Activated gamma-delta T cell treated with anti-CD3 and anti-CD28 coated beads, Interleukin-2, amount 50 U/mL, for 16 hours (primary cell): ENCODE data around the gene PTGDR2.
"Not testable (repeated sequence)": the region's sequence is repeated elsewhere in the genome, so short reads cannot be mapped to it uniquely, and the experiment has no call there.

Source experiments
- DNase-seq: peaks from one replicate; pipeline ENCODE4 v3.0.0-alpha.2; 2020; ENCODE audit warnings: low read depth

Gene PTGDR2

GRCh38 chr11:60841797-60842667 lies 13.7 kb downstream of the PTGDR2 start, which contains the start of gene CCDC86:
TSS of gene CCDC86 (plus strand) at chr11:60842113. CDS start at chr11:60842125, 12 bp downstream.
- DNase-seq, result peak; percentile 98

GRCh38 chr11:60840470-60841430 lies 15.0 kb downstream of the PTGDR2 start:
- no peak for DNase-seq

GRCh38 chr11:60838132-60838531 lies 17.6 kb downstream of the PTGDR2 start:
- no peak for DNase-seq

- DNase-seq, result no peak
These were observed 18.8 kb downstream of the PTGDR2 start for GRCh38 chr11:60836866-60837515.

GRCh38 chr11:60835534-60835846 lies 20.3 kb downstream of the PTGDR2 start:
- DNase-seq, result no peak

DNA sequence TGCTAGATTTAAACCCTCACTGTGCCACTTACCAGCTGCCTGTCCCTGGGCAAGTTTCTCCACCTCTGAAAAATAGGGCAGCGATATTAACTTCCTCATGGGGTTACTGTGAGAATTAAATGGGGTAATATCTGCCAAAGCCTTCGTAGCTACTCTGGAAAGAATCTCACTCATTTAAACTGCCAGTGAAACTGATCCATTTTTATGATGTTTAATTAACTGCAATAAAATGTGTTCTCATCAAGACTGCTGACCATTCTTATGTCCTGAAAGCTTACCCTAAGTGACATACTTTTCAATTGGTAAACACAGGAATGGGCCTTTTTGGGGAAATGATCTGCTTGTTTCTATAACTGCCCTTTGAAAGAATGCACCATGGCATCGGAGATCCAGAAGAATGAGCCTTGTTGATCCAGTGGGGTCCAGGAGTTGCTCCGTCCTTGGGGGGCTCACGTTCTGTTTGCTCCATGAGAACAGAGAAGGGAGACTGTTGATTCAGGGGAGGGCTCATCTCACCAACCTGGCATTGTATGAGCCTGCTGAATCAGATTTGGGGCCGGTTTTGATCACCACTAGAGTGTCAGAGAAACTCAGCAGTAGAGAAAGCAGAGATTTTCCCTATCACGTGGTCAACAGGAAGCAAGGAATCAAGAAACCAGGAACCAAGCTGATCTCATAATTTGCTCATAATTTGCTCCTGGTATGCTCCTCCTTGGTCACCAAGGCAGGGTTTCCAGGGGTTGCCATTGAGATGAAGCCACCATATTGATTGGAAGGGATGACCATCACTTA lies 20.8 kb downstream of the PTGDR2 start:
- DNase-seq, result no peak

DNA sequence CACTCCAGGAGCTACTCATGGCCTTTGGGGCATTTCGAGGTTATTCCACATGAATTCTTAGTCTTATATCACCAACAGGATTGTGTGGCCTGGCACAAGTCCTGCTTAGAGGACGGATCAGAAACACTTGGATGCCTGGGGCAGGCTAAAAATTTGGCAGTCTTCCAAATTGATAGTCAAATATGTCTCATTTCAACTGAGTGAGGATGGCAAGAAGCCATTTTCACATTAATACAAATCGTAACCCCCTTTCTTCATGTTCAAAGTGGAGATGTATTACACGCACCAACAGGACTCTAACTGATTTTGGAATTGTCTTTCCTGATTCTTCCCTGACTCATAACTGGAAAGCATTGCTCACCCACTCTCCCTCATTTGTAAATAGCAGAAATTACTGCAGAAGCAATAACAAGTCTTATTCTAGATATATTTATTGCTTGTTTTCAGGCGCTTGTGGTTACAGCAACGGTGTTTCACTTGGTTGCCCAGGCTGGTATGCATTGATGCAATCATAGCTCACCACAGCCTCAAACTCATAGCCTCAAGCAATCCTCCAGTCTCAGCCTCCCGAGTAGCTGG lies 24.2 kb downstream of the PTGDR2 start:
- no peak for DNase-seq

GRCh38 chr11:60831143-60831500 lies 24.6 kb downstream of the PTGDR2 start:
- peak; percentile 65 for DNase-seq

DNA sequence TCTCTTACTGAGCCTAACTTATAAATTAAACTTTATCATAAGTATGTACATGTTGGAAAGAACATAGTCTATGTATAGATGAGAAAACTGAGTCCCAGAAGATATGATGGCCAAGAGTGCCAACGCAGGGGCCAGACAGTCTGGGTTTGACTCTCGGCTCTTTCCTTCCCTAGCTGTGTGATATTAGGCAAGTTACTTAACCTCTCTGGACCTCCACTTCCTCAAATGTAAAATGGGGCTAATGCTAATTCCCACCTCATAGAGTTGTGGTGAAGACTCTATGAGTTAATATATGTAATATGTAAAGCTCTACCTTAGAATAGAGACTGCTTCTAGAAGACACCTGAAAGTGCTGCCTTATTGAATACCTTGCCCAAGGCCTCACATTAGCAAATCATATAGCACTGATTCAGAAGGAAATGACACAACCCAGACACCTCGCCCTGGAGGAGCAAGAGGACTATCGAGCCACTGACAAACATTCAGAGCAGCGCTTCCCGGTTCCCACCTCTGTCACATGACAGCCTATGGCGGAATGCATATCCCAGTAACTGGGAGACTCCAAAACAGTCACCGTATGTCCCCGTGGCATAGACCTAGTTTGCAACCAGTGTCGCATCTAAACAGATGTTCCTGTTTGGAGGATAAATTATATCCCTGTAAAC lies 25.1 kb downstream of the PTGDR2 start:
- DNase-seq, result no peak

DNA sequence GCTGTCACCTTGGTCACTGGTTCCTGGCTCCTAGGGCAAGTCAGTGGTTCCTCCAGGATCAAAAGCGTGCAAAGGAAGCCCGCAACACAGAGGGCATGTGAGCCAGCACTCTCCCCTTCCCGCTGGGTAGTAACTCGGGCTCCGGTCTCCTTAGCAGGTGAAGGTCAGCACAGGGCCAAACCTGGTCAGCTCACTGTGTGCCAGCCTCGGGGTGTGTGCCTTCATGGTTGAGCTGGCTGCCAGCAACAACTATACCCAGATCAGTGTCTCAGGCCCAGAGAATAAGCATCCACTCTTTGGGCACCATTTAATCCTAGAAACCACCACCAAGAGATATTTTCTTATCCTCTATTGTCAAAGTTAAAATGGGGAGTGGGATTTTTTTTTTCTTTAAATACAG lies 30.0 kb downstream of the PTGDR2 start:
- no peak for DNase-seq

- no peak for DNase-seq
These were observed 30.6 kb downstream of the PTGDR2 start for GRCh38 chr11:60825118-60825517.

DNA sequence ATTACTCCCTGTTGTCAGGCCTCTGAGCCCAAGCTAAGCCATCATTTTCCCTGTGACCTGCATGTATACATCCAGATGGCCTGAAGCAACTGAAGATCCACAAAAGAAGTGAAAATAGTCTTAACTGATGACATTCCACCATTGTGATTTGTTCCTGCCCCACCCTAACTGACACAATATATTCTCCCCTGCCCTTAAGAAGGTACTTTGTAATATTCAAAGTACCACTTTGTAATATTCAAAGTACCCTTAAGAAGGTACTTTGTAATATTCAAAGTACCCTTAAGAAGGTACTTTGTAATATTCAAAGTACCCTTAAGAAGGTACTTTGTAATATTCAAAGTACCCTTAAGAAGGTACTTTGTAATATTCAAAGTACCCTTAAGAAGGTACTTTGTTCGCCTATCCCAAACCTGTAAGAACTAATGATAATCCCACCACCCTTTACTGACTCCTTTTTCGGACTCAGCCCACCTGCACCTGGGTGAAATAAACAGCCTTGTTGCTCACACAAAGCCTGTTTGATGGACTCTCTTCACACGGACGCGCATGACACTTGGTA lies 31.9 kb downstream of the PTGDR2 start:
- not testable (repeated sequence) for DNase-seq

GRCh38 chr11:60821827-60822599 lies 33.7 kb downstream of the PTGDR2 start:
- DNase-seq, result no peak

GRCh38 chr11:60818057-60818456 lies 37.7 kb downstream of the PTGDR2 start:
- DNase-seq, result no peak

- DNase-seq, result no peak
These were observed 39.1 kb downstream of the PTGDR2 start for GRCh38 chr11:60816590-60817157.

- DNase-seq, result no peak
These were observed 41.6 kb downstream of the PTGDR2 start for GRCh38 chr11:60814112-60814511.

DNA sequence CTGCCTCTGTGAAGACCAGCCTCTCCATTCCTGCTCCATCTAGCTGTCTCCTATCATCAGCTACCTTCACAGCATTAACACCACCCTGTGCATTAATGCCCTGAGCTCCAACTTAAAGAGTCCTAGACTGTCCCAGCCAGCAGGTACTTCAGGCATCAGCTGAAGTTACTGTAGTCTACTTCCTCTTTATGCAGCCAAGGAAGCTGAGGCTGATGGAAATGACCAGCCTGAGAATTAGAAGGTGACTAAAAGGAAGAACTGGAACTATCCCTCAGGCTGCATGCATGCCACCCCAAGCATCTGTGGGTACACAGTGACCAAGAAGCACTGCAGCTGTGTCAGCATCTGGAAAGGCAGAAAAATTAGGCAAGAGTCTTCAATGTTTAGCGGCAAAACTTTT lies 42.4 kb downstream of the PTGDR2 start:
- no peak for DNase-seq

DNA sequence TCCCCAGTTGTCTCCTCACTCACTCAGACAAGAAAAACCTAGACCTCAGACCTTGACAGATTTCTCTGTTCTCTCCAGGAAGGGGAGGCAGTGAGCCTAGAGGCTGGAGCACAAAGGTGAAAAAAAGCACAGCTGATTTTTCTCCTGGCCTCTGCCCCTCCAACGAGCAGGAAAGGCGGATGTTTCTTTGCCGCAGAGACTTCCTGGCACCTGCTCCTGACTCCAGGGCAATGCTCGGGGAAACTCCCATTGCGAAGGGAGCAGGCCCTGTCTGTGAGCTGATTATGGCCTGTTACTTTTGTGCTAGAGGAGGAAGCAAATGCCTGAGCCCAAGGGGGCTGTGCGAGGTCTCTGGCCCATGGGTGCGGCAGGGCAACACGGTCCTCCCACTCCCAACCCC lies 45.2 kb downstream of the PTGDR2 start:
- no peak for DNase-seq

DNA sequence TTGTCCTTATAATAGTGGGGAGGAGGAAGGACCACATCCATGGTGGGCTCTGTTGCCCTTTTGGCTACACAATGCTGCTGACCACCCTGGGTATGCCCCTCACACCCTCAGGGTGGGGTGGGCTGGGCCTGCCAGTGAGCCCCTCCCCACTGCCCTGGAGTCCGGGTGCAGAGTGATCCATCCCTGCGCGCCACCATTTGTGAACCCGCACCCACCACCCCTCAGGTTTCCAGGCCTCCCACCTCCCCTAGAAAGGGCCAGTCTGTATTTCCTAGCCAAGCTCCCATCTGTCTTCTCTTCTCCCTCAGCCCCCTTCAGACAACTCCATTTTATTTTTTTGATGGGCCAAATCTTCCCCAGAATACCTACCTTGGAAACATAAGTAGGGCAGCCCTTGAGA lies 45.6 kb downstream of the PTGDR2 start:
- no peak for DNase-seq
